HepG2 (cell line): ENCODE results near the gene HSPA1A. TPM values are rescaled to one million over a fixed set of nuclear protein-coding genes. Genes with fewer than 3 reads are reported as not detected.
"Not testable (repeated sequence)": the region's sequence is repeated elsewhere in the genome, so short reads cannot be mapped to it uniquely, and the experiment has no call there.

Source experiments
- DPF2 ChIP-seq: sonication (generic); formaldehyde crosslinking; IDR thresholded peaks from 2 replicates; pipeline ENCODE4 v1.4.0; 2020; ENCODE audit warnings: mild to moderate bottlenecking, low read depth, missing genetic modification reagents, borderline replicate concordance
- ERF ChIP-seq: IDR thresholded peaks from 2 replicates; pipeline ENCODE4 v1.6.1; 2018; ENCODE audit warnings: missing biosample characterization, missing genetic modification reagents
- FOXA1 ChIP-seq, 2 experiments: fragments of 450-650 bp in 1 of 2; sonication (generic) in 1 of 2; formaldehyde crosslinking in 1 of 2; IDR thresholded peaks; 2 replicates each; pipeline versions ENCODE4 v1.4.0 to v1.6.1; 2016 to 2020; ENCODE audit warnings: missing genetic modification reagents in 1 of 2
- HIVEP1 ChIP-seq: sonication (generic); formaldehyde crosslinking; IDR thresholded peaks from 2 replicates; pipeline ENCODE4 v1.4.0; 2020; ENCODE audit warnings: mild to moderate bottlenecking, missing genetic modification reagents
- HOXA3 ChIP-seq: sonication (generic); formaldehyde crosslinking; IDR thresholded peaks from 2 replicates; pipeline ENCODE4 v1.5.0; 2020; ENCODE audit warnings: missing genetic modification reagents
- NR2F6 ChIP-seq, 2 experiments: IDR thresholded peaks; 2 replicates each; pipeline ENCODE4 v1.6.1; 2016; ENCODE audit warnings: antibody characterized with exemption in 1 of 2, mild to moderate bottlenecking in 1 of 2
- RAD21 ChIP-seq: fragments of 450-650 bp; formaldehyde crosslinking; IDR thresholded peaks from 2 replicates; pipeline ENCODE4 v1.5.0; 2020; ENCODE audit warnings: mild to moderate bottlenecking
- RXRA ChIP-seq: sonication (generic); formaldehyde crosslinking; IDR thresholded peaks from 2 replicates; pipeline ENCODE4 v1.5.1; 2020; ENCODE audit warnings: missing genetic modification reagents
- SALL1 ChIP-seq: sonication (generic); formaldehyde crosslinking; IDR thresholded peaks from 2 replicates; pipeline ENCODE4 v1.8.0; 2022; ENCODE audit warnings: mild to moderate bottlenecking, missing genetic modification reagents
- TBX2 ChIP-seq: sonication (generic); formaldehyde crosslinking; IDR thresholded peaks from 2 replicates; pipeline ENCODE4 v1.5.0; 2020; ENCODE audit warnings: missing genetic modification reagents, mild to moderate bottlenecking, borderline replicate concordance
- ZFX ChIP-seq: sonication (generic); formaldehyde crosslinking; IDR thresholded peaks from 2 replicates; pipeline ENCODE4 v1.4.0; 2020; ENCODE audit warnings: mild to moderate bottlenecking, low read depth, missing genetic modification reagents, moderate library complexity
- ZNF138 ChIP-seq: sonication (generic); formaldehyde crosslinking; IDR thresholded peaks from 2 replicates; pipeline ENCODE4 v1.5.0; 2020; ENCODE audit warnings: mild to moderate bottlenecking, low read depth, missing genetic modification reagents
- ZNF614 ChIP-seq: IDR thresholded peaks from 2 replicates; pipeline ENCODE4 v1.6.1; 2018; ENCODE audit warnings: missing biosample characterization, missing genetic modification reagents, inconsistent platforms, borderline replicate concordance
- ZSCAN29 ChIP-seq: sonication (generic); formaldehyde crosslinking; conservative IDR thresholded peaks from 2 replicates; pipeline ENCODE4 v1.4.0; 2020; ENCODE audit warnings: mild to moderate bottlenecking, missing genetic modification reagents
- polyA plus RNA-seq, 8 experiments: library from polyadenylated mRNA; depleted of rRNA in 3 of 8; stranded (reverse) in 7 of 8; unstranded in 1 of 8; fragments of >200 nt; fragmentation: Illumina TruSeq in 4 of 8; extraction: Trizol in 4 of 8; gene quantifications; 2 replicates each; pipeline versions ENCODE4 v1.2.1 to v1.2.3, GENCODE V29; 2011 to 2016; ENCODE audit warnings: low read depth in 4 of 8, missing spikeins in 1 of 8, mixed read lengths in 1 of 8; ENCODE audit not compliant: insufficient read depth in 1 of 8
- total RNA-seq, 5 experiments: library from RNA; depleted of rRNA; stranded (reverse); fragments of >200 nt; fragmentation: Illumina TruSeq; extraction: Trizol; gene quantifications; 2 replicates each; pipeline ENCODE4 v1.2.3, GENCODE V29; 2016; ENCODE audit warnings: low read depth in 1 of 5
- TF ChIP-seq, protein P1 (sequence below): sonication (generic); formaldehyde crosslinking; conservative IDR thresholded peaks from 2 replicates; pipeline ENCODE4 v1.4.0; 2020; ENCODE audit warnings: missing genetic modification reagents
- TF ChIP-seq, protein P2 (sequence below): IDR thresholded peaks from 2 replicates; pipeline ENCODE4 v1.6.1; 2016; ENCODE audit warnings: mild to moderate bottlenecking
- TF ChIP-seq, protein P3 (sequence below): sonication (generic); formaldehyde crosslinking; IDR thresholded peaks from 2 replicates; pipeline ENCODE4 v1.4.0; 2020; ENCODE audit warnings: missing genetic modification reagents, borderline replicate concordance
- TF ChIP-seq, protein P4 (sequence below): sonication (generic); formaldehyde crosslinking; IDR thresholded peaks from 2 replicates; pipeline ENCODE4 v1.5.0; 2020; ENCODE audit warnings: mild to moderate bottlenecking, missing genetic modification reagents
- TF ChIP-seq, protein P5 (sequence below): IDR thresholded peaks from 2 replicates; pipeline ENCODE4 v1.4.0; 2020; ENCODE audit warnings: mild to moderate bottlenecking, missing genetic modification reagents

The HSPA1A gene
- total and polyA plus RNA-seq, 2 of the 13 experiments (the other 11 are each of a cell fraction or from before 2014, with no cell fraction given), result 44.5 to 85.0 TPM

DNA sequence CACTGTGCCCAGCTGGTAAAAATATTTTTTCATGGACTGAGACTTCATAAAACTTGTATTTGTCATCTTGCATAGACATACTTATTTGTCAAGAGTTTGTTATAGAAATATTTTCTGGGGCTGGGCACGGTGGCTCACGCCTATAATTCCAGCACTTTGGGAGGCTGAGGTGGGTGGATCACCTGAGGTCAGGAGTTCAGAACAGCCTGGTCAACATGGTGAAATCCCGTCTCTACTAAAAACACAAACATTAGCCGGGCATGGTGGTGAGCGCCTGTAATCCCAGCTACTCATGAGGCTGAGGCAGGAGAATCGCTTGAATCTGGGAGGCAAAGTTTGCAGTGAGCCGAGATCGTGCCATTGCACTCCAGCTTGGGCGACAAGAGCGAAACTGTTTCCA is 6.7 kb upstream of the HSPA1A start (continued):
- TF ChIP-seq, protein P1, sequence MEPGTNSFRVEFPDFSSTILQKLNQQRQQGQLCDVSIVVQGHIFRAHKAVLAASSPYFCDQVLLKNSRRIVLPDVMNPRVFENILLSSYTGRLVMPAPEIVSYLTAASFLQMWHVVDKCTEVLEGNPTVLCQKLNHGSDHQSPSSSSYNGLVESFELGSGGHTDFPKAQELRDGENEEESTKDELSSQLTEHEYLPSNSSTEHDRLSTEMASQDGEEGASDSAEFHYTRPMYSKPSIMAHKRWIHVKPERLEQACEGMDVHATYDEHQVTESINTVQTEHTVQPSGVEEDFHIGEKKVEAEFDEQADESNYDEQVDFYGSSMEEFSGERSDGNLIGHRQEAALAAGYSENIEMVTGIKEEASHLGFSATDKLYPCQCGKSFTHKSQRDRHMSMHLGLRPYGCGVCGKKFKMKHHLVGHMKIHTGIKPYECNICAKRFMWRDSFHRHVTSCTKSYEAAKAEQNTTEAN (CRISPR knock-in tag), result 0 out of 2 replicates have a peak, but pooled peaks have one; percentile 15
- 0 out of 2 replicates have a peak, but pooled peaks have one; percentile 59 for TF ChIP-seq TBX2 (CRISPR knock-in tag)
- TF ChIP-seq, protein P2, sequence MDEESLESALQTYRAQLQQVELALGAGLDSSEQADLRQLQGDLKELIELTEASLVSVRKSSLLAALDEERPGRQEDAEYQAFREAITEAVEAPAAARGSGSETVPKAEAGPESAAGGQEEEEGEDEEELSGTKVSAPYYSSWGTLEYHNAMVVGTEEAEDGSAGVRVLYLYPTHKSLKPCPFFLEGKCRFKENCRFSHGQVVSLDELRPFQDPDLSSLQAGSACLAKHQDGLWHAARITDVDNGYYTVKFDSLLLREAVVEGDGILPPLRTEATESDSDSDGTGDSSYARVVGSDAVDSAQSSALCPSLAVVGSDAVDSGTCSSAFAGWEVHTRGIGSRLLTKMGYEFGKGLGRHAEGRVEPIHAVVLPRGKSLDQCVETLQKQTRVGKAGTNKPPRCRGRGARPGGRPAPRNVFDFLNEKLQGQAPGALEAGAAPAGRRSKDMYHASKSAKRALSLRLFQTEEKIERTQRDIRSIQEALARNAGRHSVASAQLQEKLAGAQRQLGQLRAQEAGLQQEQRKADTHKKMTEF (CRISPR knock-in tag), result peak; percentile 24; the same call in 1 of the 2 replicates
- 0 out of 2 replicates have a peak, but pooled peaks have one; percentile 2 for TF ChIP-seq HIVEP1
- 0 out of 2 replicates have a peak, but pooled peaks have one; percentile 21 for TF ChIP-seq ERF (CRISPR knock-in tag)
- peak; percentile 25; the same call in 1 of the 2 replicates for TF ChIP-seq ZFX (CRISPR knock-in tag)
- peak; percentile 68 for TF ChIP-seq NR2F6 (IDR thresholded peaks at IDR 0.05)
- peak; percentile 90 for TF ChIP-seq NR2F6 (CRISPR knock-in tag; IDR thresholded peaks at IDR 0.05)
- peak; percentile 56; the same call in 1 of the 2 replicates for TF ChIP-seq DPF2 (CRISPR knock-in tag)
- TF ChIP-seq ZNF138 (CRISPR knock-in tag), result 0 out of 2 replicates have a peak, but pooled peaks have one; percentile 29
- TF ChIP-seq FOXA1 (IDR thresholded peaks at IDR 0.05), result not testable (repeated sequence)
- TF ChIP-seq FOXA1 (CRISPR knock-in tag; IDR thresholded peaks at IDR 0.05), result peak; percentile 69
- TF ChIP-seq SALL1 (CRISPR knock-in tag), result peak; percentile 59; the same call in 1 of the 2 replicates
- TF ChIP-seq, protein P3, sequence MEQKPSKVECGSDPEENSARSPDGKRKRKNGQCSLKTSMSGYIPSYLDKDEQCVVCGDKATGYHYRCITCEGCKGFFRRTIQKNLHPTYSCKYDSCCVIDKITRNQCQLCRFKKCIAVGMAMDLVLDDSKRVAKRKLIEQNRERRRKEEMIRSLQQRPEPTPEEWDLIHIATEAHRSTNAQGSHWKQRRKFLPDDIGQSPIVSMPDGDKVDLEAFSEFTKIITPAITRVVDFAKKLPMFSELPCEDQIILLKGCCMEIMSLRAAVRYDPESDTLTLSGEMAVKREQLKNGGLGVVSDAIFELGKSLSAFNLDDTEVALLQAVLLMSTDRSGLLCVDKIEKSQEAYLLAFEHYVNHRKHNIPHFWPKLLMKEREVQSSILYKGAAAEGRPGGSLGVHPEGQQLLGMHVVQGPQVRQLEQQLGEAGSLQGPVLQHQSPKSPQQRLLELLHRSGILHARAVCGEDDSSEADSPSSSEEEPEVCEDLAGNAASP (CRISPR knock-in tag), result peak; percentile 68; the same call in 1 of the 2 replicates
- TF ChIP-seq ZNF614 (CRISPR knock-in tag), result peak; percentile 73; the same call in 1 of the 2 replicates
- TF ChIP-seq RXRA (CRISPR knock-in tag), result peak; percentile 90
- TF ChIP-seq RAD21 (CRISPR knock-in tag), result 0 out of 2 replicates have a peak, but pooled peaks have one; percentile 34
- TF ChIP-seq, protein P4, sequence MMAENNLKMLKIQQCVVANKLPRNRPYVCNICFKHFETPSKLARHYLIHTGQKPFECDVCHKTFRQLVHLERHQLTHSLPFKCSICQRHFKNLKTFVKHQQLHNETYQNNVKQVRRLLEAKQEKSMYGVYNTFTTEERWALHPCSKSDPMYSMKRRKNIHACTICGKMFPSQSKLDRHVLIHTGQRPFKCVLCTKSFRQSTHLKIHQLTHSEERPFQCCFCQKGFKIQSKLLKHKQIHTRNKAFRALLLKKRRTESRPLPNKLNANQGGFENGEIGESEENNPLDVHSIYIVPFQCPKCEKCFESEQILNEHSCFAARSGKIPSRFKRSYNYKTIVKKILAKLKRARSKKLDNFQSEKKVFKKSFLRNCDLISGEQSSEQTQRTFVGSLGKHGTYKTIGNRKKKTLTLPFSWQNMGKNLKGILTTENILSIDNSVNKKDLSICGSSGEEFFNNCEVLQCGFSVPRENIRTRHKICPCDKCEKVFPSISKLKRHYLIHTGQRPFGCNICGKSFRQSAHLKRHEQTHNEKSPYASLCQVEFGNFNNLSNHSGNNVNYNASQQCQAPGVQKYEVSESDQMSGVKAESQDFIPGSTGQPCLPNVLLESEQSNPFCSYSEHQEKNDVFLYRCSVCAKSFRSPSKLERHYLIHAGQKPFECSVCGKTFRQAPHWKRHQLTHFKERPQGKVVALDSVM, result 0 out of 2 replicates have a peak, but pooled peaks have one; percentile 14
- TF ChIP-seq, protein P5, sequence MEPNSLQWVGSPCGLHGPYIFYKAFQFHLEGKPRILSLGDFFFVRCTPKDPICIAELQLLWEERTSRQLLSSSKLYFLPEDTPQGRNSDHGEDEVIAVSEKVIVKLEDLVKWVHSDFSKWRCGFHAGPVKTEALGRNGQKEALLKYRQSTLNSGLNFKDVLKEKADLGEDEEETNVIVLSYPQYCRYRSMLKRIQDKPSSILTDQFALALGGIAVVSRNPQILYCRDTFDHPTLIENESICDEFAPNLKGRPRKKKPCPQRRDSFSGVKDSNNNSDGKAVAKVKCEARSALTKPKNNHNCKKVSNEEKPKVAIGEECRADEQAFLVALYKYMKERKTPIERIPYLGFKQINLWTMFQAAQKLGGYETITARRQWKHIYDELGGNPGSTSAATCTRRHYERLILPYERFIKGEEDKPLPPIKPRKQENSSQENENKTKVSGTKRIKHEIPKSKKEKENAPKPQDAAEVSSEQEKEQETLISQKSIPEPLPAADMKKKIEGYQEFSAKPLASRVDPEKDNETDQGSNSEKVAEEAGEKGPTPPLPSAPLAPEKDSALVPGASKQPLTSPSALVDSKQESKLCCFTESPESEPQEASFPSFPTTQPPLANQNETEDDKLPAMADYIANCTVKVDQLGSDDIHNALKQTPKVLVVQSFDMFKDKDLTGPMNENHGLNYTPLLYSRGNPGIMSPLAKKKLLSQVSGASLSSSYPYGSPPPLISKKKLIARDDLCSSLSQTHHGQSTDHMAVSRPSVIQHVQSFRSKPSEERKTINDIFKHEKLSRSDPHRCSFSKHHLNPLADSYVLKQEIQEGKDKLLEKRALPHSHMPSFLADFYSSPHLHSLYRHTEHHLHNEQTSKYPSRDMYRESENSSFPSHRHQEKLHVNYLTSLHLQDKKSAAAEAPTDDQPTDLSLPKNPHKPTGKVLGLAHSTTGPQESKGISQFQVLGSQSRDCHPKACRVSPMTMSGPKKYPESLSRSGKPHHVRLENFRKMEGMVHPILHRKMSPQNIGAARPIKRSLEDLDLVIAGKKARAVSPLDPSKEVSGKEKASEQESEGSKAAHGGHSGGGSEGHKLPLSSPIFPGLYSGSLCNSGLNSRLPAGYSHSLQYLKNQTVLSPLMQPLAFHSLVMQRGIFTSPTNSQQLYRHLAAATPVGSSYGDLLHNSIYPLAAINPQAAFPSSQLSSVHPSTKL (CRISPR knock-in tag), result peak; percentile 84
- TF ChIP-seq HOXA3 (CRISPR knock-in tag), result peak; percentile 55
- TF ChIP-seq ZSCAN29, result peak; percentile 75
